GM12878 (cell line): ENCODE data around the gene EVX2. TPM values are rescaled to one million over a fixed set of nuclear protein-coding genes. Genes with fewer than 3 reads are reported as not detected.

Experiments used
- BCLAF1 ChIP-seq: fragments of 450-650 bp; IDR thresholded peaks from 2 replicates; pipeline ENCODE4 v1.6.1; 2017; ENCODE audit warnings: antibody characterized with exemption, mild to moderate bottlenecking, moderate library complexity
- NKRF ChIP-seq: fragments of 450-650 bp; conservative IDR thresholded peaks from 2 replicates; pipeline ENCODE4 v1.6.1; 2017; ENCODE audit warnings: mild to moderate bottlenecking, moderate library complexity
- POLR2AphosphoS5 ChIP-seq: IDR thresholded peaks from 2 replicates; pipeline ENCODE4 v1.6.1; 2011; ENCODE audit warnings: mild to moderate bottlenecking, low read length, inconsistent platforms
- ZBTB11 ChIP-seq: fragments of 450-650 bp; formaldehyde crosslinking; IDR thresholded peaks from 2 replicates; pipeline ENCODE4 v1.5.0; 2022; ENCODE audit warnings: mild to moderate bottlenecking, missing genetic modification characterization
- polyA plus RNA-seq, 11 experiments: library from polyadenylated mRNA; depleted of rRNA in 4 of 11; unstranded in 6 of 11; stranded (reverse) in 5 of 11; fragments of >200 nt; fragmentation: Nextera tagmentation in 4 of 11; fragmentation: Illumina TruSeq in 1 of 11; extraction: Ambion mirVana in 4 of 11; extraction: Trizol in 1 of 11; gene quantifications; 1 replicate in 1 of 11; 2 replicates in 10 of 11; pipeline versions ENCODE4 v1.2.1 to v1.2.3, GENCODE V29; 2011 to 2016; ENCODE audit warnings: inconsistent platforms in 2 of 11, missing spikeins in 2 of 11, low read depth in 1 of 11
- total RNA-seq, 4 experiments: library from RNA; depleted of rRNA in 3 of 4; stranded (reverse); fragments of >200 nt in 3 of 4; fragmentation: Illumina TruSeq in 1 of 4; extraction: Trizol in 1 of 4; gene quantifications; 2 replicates each; pipeline versions ENCODE4 v1.2.1 to v1.2.3, GENCODE V29; 2013 to 2021

Gene EVX2
- total and polyA plus RNA-seq, 10 of the 15 experiments (the other 5 are each of a cell fraction or from before 2014, with no cell fraction given), result not detected

- TF ChIP-seq ZBTB11 (CRISPR knock-in tag), result no peak
- TF ChIP-seq NKRF, result no peak
- TF ChIP-seq BCLAF1, result no peak
- no peak for TF ChIP-seq POLR2AphosphoS5
- TF ChIP-seq, all 136 proteins: peak for 0
Measured at GRCh38 chr2:176121190-176122051, 37.7 kb upstream of the EVX2 start (continued).
